ENCODE measurements around the gene NFIA. TPM values are rescaled to one million over a fixed set of nuclear protein-coding genes. Genes with fewer than 3 reads are reported as not detected.

The NFIA gene
- polyA plus RNA-seq, 1 donor (not counting 4 experiments of a cell fraction or from before 2014, with no cell fraction given), result 14.7 TPM

GRCh38 chr1:61344696-61345095 is 262.3 kb downstream of the NFIA start:
- no peak for TF ChIP-seq EZH2 (IDR thresholded peaks at IDR 0.05; ENCODE audit: low read length)
- TF ChIP-seq, protein P1, sequence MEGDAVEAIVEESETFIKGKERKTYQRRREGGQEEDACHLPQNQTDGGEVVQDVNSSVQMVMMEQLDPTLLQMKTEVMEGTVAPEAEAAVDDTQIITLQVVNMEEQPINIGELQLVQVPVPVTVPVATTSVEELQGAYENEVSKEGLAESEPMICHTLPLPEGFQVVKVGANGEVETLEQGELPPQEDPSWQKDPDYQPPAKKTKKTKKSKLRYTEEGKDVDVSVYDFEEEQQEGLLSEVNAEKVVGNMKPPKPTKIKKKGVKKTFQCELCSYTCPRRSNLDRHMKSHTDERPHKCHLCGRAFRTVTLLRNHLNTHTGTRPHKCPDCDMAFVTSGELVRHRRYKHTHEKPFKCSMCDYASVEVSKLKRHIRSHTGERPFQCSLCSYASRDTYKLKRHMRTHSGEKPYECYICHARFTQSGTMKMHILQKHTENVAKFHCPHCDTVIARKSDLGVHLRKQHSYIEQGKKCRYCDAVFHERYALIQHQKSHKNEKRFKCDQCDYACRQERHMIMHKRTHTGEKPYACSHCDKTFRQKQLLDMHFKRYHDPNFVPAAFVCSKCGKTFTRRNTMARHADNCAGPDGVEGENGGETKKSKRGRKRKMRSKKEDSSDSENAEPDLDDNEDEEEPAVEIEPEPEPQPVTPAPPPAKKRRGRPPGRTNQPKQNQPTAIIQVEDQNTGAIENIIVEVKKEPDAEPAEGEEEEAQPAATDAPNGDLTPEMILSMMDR (optimal IDR thresholded peaks at IDR 0.05 in 1 of 3, IDR thresholded peaks at IDR 0.05 in 1 of 3, conservative IDR thresholded peaks at IDR 0.05 in 1 of 3; ENCODE audit: extremely low read depth in 1 of 3, insufficient read depth in 2 of 3, low read length in 3 of 3), result no peak
- H3K4me1 ChIP-seq (ENCODE audit: control insufficient read depth, extremely low read depth, insufficient read depth, low read length), result peaks cover 3% of the 10 kb centered on the region
- DNase-seq (ENCODE audit: low read depth, low spot score) (no peak), FAIRE-seq (no peak)
- H3K79me2 ChIP-seq (ENCODE audit: control insufficient read depth, insufficient read depth, low read length), result peaks cover 2% of the 10 kb centered on the region
- no peaks in the 10 kb centered on the region for H3K9me1 ChIP-seq (ENCODE audit: control insufficient read depth, extremely low read depth, insufficient read depth, low read length)
- no peak overlapping the region for H3K9ac ChIP-seq (ENCODE audit: control insufficient read depth, extremely low read depth, insufficient read depth, low read length)
- no peak overlapping the region for H2AFZ ChIP-seq (ENCODE audit: control insufficient read depth, low read length)
- no peak overlapping the region for H3K4me3 ChIP-seq (ENCODE audit: control insufficient read depth in 2 of 3, extremely low read depth in 1 of 3, insufficient read depth in 2 of 3, low read depth in 1 of 3, low read length in 3 of 3)
- peaks cover 0 to 3% of the 10 kb centered on the region in 2 experiments for H3K36me3 ChIP-seq (ENCODE audit: control insufficient read depth in 2 of 2, extremely low read depth in 1 of 2, insufficient read depth in 2 of 2, low read length in 2 of 2)
- no peak overlapping the region for H3K27ac ChIP-seq (ENCODE audit: control insufficient read depth, insufficient read depth, low read length)
- no peaks in the 10 kb centered on the region for H4K20me1 ChIP-seq (ENCODE audit: control insufficient read depth, extremely low read depth, insufficient read depth, low read length)
- dilution Hi-C loops (cut with MboI; ENCODE audit: extremely low pct_ligation_motif_present, low sequenced_read_pairs), result no loop called here
- H3K27me3 ChIP-seq (ENCODE audit: control insufficient read depth, extremely low read depth, insufficient read depth, low read length), result no peaks in the 10 kb centered on the region
- H3K9me3 ChIP-seq (ENCODE audit: control insufficient read depth, low read depth, low read length), result no peaks in the 10 kb centered on the region
- H3K4me2 ChIP-seq (ENCODE audit: control insufficient read depth, extremely low read depth, insufficient read depth, low read depth, low read length), result no peak overlapping the region

- Histone ChIP-seq H3K9me3 (ENCODE audit: control insufficient read depth, low read depth, low read length) (no peaks in the 10 kb centered on the region), H2AFZ (ENCODE audit: control insufficient read depth, low read length) (no peak overlapping the region), H3K79me2 (ENCODE audit: control insufficient read depth, insufficient read depth, low read length) (no peaks in the 10 kb centered on the region), H3K4me1 (ENCODE audit: control insufficient read depth, extremely low read depth, insufficient read depth, low read length) (peaks cover 12% of the 10 kb centered on the region), H4K20me1 (ENCODE audit: control insufficient read depth, extremely low read depth, insufficient read depth, low read length) (no peaks in the 10 kb centered on the region), H3K27me3 (ENCODE audit: control insufficient read depth, extremely low read depth, insufficient read depth, low read length) (no peaks in the 10 kb centered on the region), H3K4me2 (ENCODE audit: control insufficient read depth, extremely low read depth, insufficient read depth, low read depth, low read length) (no peak overlapping the region), H3K9ac (ENCODE audit: control insufficient read depth, extremely low read depth, insufficient read depth, low read length) (no peak overlapping the region), H3K27ac (ENCODE audit: control insufficient read depth, insufficient read depth, low read length) (no peak overlapping the region), H3K9me1 (ENCODE audit: control insufficient read depth, extremely low read depth, insufficient read depth, low read length) (no peaks in the 10 kb centered on the region), H3K36me3 (ENCODE audit: control insufficient read depth in 2 of 2, extremely low read depth in 1 of 2, insufficient read depth in 2 of 2, low read length in 2 of 2) (peaks cover 0 to 11% of the 10 kb centered on the region in 2 experiments), H3K4me3 (ENCODE audit: control insufficient read depth in 2 of 3, extremely low read depth in 1 of 3, insufficient read depth in 2 of 3, low read depth in 1 of 3, low read length in 3 of 3) (no peak overlapping the region)
- TF ChIP-seq, protein P1 (optimal IDR thresholded peaks at IDR 0.05 in 1 of 3, IDR thresholded peaks at IDR 0.05 in 1 of 3, conservative IDR thresholded peaks at IDR 0.05 in 1 of 3; ENCODE audit: extremely low read depth in 1 of 3, insufficient read depth in 2 of 3, low read length in 3 of 3), result no peak
- FAIRE-seq (no peak), DNase-seq (ENCODE audit: low read depth, low spot score) (no peak)
- dilution Hi-C loops (cut with MboI; ENCODE audit: extremely low pct_ligation_motif_present, low sequenced_read_pairs), result no loop called here
Observed at GRCh38 chr1:61348025-61348665, 265.8 kb downstream of the NFIA start.
